Measurements from ENCODE around the gene KAT6B. TPM values are rescaled to one million over a fixed set of nuclear protein-coding genes. Genes with fewer than 3 reads are reported as not detected.

The KAT6B gene
- total and polyA plus RNA-seq, 2 donors from 2014 or later = 2.9 to 34.2 TPM

DNA sequence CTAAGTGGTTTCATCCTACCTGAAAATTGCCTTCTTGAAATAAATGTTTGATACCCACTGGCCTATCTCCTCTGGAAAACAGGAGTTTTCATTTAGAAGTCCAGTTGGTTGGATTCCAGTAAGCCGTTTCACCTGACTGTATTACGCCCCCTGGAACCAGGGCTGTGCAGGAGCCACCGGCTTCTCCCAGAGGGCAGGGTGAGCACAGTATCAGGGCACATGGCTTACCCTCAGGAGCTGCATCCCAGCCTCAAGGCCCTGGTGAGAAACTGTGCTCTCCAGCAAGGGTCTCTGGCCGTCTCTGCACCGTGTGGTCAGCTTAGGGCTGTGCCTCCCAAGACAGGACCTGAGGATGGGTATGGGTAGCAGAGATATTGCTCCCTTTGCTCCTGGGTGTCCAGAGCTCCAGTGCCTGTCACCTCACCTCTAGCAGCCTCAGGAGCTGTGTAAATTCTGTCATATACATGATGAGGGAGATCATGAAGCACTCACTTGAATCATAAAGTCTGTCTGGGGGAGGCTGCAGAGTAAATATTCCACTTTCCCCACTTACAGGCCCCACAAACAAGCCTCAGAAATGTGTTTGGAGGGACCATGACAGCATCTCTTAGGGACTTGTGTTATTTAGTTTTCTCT, 175.4 kb downstream of the KAT6B start:
- H3K36me3 ChIP-seq (ENCODE audit: control insufficient read depth in 2 of 3, insufficient read depth in 3 of 3, low read length in 3 of 3) = peaks cover 0 to 3% (median 0%) of the 10 kb centered on the region in 3 donors
- H3K27me3 ChIP-seq (ENCODE audit: control insufficient read depth, insufficient read depth, low read length) = no peaks in the 10 kb centered on the region
- no peak overlapping the region for H3K9ac ChIP-seq (ENCODE audit: low read length in 3 of 3)
- TF ChIP-seq, protein P1, sequence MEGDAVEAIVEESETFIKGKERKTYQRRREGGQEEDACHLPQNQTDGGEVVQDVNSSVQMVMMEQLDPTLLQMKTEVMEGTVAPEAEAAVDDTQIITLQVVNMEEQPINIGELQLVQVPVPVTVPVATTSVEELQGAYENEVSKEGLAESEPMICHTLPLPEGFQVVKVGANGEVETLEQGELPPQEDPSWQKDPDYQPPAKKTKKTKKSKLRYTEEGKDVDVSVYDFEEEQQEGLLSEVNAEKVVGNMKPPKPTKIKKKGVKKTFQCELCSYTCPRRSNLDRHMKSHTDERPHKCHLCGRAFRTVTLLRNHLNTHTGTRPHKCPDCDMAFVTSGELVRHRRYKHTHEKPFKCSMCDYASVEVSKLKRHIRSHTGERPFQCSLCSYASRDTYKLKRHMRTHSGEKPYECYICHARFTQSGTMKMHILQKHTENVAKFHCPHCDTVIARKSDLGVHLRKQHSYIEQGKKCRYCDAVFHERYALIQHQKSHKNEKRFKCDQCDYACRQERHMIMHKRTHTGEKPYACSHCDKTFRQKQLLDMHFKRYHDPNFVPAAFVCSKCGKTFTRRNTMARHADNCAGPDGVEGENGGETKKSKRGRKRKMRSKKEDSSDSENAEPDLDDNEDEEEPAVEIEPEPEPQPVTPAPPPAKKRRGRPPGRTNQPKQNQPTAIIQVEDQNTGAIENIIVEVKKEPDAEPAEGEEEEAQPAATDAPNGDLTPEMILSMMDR (IDR thresholded peaks at IDR 0.05; ENCODE audit: borderline replicate concordance, extremely low read depth, insufficient read depth) = no peak
- no peak overlapping the region for H3K27ac ChIP-seq (ENCODE audit: low read depth in 2 of 2, low read length in 2 of 2)
- FAIRE-seq (no peak), DNase-seq (no peak)
- intact Hi-C loops (cut with DNase I) = no loop called here
- no peaks in the 10 kb centered on the region for H3K4me1 ChIP-seq (ENCODE audit: control insufficient read depth in 2 of 3, insufficient read depth in 2 of 3, low read depth in 1 of 3, low read length in 3 of 3)
- no peaks in the 10 kb centered on the region for H3K9me3 ChIP-seq (ENCODE audit: control insufficient read depth in 2 of 3, insufficient read depth in 1 of 3, low read length in 3 of 3)
- no peak overlapping the region for H3K4me3 ChIP-seq (ENCODE audit: low read length in 3 of 3)

DNA sequence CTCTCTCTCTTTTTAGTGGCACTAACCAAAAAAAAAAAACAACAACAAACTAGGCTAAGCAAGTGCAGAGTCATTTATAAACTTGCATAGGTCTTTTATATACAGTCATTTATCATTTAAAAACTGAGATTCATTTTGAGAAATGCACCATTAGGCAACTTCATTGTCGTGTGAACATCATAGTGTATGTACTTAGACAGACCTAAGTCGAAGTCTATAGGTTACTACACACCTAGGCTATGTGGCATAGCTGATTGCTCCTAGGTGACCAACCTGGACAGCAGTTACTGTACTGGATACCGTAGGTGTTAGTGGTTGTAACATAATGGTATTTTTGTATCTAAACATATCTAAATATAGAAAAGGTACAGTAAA, 175.9 kb downstream of the KAT6B start:
- H3K36me3 ChIP-seq (ENCODE audit: control insufficient read depth in 2 of 3, insufficient read depth in 3 of 3, low read length in 3 of 3) = peaks cover 0 to 3% (median 0%) of the 10 kb centered on the region in 3 donors
- H3K4me1 ChIP-seq (ENCODE audit: control insufficient read depth in 2 of 3, insufficient read depth in 2 of 3, low read depth in 1 of 3, low read length in 3 of 3) = no peaks in the 10 kb centered on the region
- no peak overlapping the region for H3K9ac ChIP-seq (ENCODE audit: low read length in 3 of 3)
- H3K27me3 ChIP-seq (ENCODE audit: control insufficient read depth, insufficient read depth, low read length) = no peaks in the 10 kb centered on the region
- no peaks in the 10 kb centered on the region for H3K9me3 ChIP-seq (ENCODE audit: control insufficient read depth in 2 of 3, insufficient read depth in 1 of 3, low read length in 3 of 3)
- no peak overlapping the region for H3K4me3 ChIP-seq (ENCODE audit: low read length in 3 of 3)
- no peak for FAIRE-seq
- intact Hi-C loops (cut with DNase I) = no loop called here
- DNase-seq = no peak
- no peak overlapping the region for H3K27ac ChIP-seq (ENCODE audit: low read depth in 2 of 2, low read length in 2 of 2)
- TF ChIP-seq, protein P1 (IDR thresholded peaks at IDR 0.05; ENCODE audit: borderline replicate concordance, extremely low read depth, insufficient read depth) = no peak

DNA sequence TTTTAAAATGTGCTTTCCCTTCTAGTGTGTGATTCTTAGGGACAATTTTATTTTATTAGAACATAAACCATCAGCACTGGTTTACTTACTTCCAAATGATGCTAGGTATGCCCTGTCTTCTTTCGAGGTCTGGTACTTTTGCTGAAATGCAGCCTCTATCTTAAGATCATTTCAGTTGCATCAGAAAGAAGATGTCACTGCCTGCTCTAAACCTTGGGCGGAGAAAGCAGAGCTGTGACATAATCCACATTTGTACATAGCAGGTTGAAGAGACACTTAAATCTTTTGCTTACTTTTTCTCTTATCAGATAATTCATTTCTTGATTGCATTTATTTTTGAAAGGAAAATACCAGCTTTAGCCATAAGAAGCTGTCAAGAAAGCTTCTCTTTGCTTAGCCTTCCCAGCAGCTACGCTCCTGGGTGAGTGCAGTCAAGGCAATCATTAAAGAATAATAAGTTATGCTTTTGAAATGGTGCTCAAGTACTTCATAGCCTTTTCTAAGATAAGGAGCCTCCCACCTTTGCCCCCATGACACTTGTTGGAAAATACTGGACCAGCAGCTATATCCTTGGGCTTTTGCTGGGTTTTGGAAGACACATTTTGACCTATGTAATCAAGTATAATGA, 176.7 kb downstream of the KAT6B start:
- H3K4me3 ChIP-seq (ENCODE audit: low read length in 3 of 3) = no peak overlapping the region
- DNase-seq = no peak
- H3K36me3 ChIP-seq (ENCODE audit: control insufficient read depth in 2 of 3, insufficient read depth in 3 of 3, low read length in 3 of 3) = peaks cover 0 to 6% (median 0%) of the 10 kb centered on the region in 3 donors
- no peak for FAIRE-seq
- no peaks in the 10 kb centered on the region for H3K4me1 ChIP-seq (ENCODE audit: control insufficient read depth in 2 of 3, insufficient read depth in 2 of 3, low read depth in 1 of 3, low read length in 3 of 3)
- no peaks in the 10 kb centered on the region for H3K9me3 ChIP-seq (ENCODE audit: control insufficient read depth in 2 of 3, insufficient read depth in 1 of 3, low read length in 3 of 3)
- TF ChIP-seq, protein P1 (IDR thresholded peaks at IDR 0.05; ENCODE audit: borderline replicate concordance, extremely low read depth, insufficient read depth) = no peak
- no peak overlapping the region for H3K27ac ChIP-seq (ENCODE audit: low read depth in 2 of 2, low read length in 2 of 2)
- H3K27me3 ChIP-seq (ENCODE audit: control insufficient read depth, insufficient read depth, low read length) = no peaks in the 10 kb centered on the region
- intact Hi-C loops (cut with DNase I) = no loop called here
- H3K9ac ChIP-seq (ENCODE audit: low read length in 3 of 3) = no peak overlapping the region
